Measurements from ENCODE around the gene DDR1. TPM values are rescaled to one million over a fixed set of nuclear protein-coding genes. Genes with fewer than 3 reads are reported as not detected.
"Not testable (repeated sequence)": the region's sequence is repeated elsewhere in the genome, so short reads cannot be mapped to it uniquely, and the experiment has no call there.

DDR1 gene
- total RNA-seq, 1 donor from 2014 or later, result 457 TPM

DNA sequence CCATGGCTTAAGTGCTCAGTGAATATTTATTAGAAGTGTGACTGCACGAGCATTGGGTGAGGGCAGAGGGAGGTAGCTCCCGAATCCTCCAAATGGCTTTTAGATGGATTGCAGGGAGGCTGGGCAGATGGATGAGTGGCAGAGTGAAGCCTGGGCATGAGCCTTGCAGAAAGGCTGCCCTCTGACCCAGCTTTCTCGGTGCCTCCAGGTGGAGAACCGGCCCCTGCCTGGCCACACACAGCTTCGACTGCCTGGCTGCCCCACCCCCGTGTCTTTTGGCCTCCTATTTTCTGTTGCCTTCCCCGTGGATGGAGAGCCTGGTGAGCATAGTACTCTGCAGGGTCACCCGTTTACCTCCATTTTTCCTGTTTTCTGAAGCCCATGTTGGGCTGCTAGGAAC, 33.2 kb downstream of the DDR1 start:
- DNase-seq (ENCODE audit: low spot score), result no peak

DNA sequence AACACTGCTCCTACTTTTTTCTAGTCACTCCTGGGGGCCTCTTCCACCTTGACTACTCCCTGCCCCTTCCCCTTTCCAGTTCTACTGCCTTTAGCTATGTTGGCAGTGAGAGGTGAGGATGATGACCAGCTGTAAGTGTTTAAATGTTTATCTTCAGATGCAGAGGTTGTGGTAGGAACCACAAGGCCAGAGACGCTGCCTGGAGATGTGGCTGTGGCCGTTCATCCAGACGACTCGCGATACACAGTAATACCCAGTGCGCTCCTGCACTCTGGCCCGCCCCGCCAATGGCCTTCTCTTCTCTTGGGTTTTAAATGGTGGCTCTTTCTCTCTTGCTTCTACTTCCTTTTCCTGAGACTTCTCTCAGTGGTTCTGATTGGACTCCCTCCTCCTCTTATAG, 34.4 kb downstream of the DDR1 start:
- no peak for DNase-seq (ENCODE audit: low spot score)

DNA sequence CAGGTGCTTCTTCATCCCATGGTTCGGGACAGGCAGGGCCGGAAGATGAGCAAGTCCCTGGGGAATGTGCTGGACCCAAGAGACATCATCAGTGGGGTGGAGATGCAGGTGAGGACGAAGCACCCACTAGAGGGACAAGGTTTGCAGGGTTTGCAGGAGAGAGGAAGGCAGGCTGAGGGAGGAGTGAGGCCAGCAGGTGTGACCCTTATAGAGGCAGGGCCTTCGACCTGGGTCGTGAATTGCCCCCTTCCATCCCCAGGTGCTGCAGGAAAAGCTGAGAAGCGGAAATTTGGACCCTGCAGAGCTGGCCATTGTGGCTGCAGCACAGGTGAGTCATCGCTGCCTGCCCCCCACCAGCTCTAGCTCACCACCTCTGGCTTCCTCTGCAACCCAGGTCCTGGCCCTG, 38.1 kb downstream of the DDR1 start:
- DNase-seq (ENCODE audit: low spot score), result no peak

DNA sequence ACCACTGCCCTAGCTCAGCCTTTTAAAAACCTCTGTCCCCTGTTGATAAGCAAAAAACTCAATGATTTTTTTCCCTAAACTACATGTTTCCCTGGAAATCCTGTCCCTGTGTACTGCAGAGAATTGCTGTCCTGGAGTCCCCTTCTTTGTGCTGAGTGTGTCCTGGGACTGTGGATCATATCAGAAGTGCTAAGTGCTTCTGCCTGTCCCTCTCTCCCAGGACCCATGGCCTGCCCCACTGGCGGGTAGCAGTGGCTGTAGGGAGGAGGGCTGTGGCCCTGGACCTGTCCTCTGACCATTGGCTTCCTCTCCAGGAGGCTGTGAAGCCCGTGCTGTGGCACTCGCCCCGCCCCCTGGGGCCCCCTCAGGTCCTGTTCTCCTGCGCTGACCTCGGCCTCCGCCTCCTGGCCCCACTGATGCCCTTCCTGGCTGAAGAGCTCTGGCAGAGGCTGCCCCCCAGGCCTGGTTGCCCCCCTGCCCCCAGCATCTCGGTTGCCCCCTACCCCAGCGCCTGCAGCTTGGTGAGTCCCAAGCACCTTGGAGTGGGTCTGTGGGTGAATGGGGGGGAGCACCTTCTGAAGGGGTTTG, 39.8 kb downstream of the DDR1 start:
- DNase-seq (ENCODE audit: low spot score), result not testable (repeated sequence)

DNA sequence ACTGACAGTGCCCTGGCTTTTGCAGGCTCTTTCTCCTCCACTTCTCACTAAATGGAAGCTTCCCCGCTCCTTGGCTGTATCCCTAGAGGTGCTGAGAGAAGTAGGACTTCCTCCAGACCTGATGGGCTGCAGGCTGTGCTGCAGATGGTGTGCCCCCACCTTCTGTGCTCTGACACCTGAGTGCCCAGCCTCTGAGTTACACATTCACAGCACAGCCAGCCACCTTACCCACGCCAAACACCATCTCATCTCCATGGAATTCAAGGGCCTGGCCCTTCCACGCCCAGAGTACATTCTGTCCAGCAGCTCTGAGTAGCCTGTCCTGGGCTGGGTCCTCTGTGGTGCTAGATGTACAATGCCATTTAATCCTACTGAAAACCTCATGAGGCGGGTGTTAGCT, 42.3 kb downstream of the DDR1 start:
- DNase-seq (ENCODE audit: low spot score), result peak; percentile 89

DNA sequence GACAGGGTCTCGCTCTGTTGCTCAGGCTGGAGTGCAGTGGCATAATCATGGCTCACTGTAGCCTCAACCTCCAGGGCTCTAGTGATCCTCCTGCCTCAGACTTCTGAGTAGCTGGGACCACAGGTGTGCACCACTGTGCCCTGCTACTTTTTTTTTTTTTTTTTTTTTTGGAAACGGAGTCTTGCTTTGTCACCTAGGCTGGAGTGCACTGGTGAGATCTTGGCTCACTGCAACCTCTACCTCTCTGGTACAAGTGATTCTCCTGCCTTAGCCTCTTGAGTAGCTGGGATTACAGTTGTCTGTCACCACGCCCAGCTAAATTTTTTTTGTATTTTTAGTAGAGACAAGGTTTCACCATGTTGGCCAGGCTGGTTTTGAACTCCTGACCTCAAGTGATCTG, 42.8 kb downstream of the DDR1 start:
- DNase-seq (ENCODE audit: low spot score), result not testable (repeated sequence)

DNA sequence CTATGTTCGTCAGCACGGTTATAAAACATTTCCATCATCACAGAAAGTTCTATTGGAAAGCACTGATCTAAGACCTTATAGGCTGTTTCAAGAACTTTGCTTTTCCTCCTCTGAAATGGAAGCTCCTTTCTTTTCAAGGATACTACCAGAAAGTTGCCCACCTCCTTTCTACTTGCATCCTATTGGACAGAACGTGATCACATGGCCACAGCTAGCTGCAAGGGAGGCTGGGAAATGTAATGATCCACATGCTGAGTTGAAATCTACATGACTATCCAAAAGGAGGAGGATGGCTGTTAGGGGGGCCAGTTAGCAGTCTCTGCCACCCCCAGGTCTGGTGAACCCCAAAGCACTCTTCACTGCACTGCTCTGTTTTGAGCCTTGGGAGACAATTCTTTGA, 44.4 kb downstream of the DDR1 start:
- DNase-seq (ENCODE audit: low spot score), result no peak

DNA sequence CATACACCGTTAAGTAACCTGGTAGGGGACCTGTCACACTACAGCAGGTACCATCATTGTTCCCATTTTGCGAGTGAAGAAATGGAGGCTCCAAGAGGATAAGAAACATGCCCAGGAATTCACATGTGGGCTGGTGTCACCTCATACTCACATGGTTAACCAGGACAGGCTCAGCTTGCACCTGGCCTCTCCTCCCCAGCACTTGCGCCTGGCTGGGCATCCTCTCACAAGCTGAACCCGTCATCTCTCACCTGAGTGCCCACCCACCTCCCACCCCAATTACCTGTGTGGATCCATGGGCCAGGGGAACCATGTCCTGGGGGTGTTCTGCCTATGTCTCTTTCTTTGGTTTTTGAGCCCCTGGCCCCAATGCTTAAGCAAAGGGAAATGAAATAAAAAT, 46.2 kb downstream of the DDR1 start:
- DNase-seq (ENCODE audit: low spot score), result no peak

DNA sequence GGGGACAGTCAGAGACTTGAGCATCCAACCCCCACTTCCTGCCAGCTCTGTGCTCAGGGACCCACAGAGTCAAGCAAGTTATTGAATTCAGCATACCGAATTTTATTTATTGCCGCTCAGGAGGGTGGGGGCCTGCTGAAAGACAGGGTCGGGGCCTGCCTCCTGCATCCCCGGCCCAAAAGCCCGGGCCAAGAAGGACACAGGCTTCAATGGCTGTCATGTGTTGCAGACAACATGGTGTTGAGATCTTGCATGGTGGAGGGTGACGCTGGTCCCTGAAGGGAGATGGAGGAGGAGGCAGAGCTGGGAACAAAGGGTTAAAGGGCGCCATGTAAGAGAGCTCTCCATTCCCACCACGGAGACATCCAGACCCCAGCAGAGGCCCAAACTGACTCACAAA, 47.0 kb downstream of the DDR1 start:
- no peak for DNase-seq (ENCODE audit: low spot score)

DNA sequence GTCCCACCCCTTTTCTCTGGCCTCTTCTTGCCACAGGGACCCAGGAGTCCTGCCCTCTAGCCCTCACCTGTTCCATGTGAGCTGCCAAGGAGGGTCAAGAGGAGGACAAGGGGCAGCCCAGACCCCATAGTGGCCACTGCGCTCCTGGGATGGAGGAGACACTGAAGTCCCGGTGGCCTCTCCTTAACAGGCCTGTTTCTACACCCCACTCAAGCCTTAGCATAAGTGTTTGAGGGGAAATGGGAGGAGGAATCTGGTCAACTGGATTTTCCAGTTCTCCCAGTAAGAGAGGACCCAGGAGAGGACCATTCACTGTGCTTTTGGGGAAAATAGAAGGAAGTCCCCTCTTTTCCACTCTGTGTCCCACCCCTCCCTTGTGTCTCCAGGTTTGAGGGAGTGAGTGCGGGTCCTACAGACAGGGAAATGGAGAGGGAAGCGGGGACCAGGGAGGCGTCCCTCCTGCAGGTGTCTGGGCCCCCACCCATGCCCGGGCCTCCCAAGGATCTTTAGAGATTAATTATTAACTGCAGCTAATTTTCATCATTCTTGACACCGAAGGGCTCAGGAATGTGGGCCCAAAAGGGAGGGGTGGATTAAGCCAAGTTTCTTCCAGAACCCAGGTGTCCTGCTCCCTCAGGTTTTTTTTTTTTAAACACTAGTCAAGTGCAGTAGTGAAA, 47.8 kb downstream of the DDR1 start, which contains the start of gene SFTA2:
Gene SFTA2 (minus strand): TSS at position 202 of the 677 bp plus-strand sequence. CDS start 74 bp downstream, at position 128.
- DNase-seq (ENCODE audit: low spot score), result peak; percentile 69

DNA sequence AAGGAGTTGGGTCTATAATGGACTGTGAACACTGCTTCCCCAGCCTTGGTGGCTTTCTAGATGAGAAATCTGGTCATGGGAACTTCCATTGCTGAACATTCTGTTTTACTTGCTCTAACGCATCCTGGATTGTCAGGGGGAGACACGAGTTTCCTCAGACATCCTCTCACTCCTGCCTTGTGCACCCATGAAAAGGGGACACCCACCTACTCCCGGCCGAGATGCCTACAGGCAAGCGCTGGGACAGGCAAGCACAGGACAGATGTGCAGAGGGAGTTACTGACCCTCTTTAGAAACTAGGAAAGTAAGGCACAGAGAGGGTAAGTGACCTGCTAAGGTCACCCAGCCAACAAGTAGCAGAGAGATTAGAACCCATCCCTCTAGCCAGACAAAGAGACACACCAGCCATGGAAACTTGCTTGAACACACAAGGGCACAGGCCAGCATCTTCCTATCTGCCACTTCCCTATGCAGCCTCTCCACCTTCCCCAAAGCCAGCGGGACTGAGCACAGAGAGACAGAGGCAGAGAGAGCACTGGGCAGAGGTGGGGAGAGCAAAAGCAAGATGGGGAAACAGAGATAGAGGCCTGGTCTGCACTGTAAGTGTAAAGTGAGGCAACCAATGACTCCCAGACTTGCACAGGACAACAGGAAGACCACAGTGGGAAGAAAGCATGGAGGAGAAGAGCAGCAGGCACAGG, 48.5 kb downstream of the DDR1 start:
- DNase-seq (ENCODE audit: low spot score), result no peak

DNA sequence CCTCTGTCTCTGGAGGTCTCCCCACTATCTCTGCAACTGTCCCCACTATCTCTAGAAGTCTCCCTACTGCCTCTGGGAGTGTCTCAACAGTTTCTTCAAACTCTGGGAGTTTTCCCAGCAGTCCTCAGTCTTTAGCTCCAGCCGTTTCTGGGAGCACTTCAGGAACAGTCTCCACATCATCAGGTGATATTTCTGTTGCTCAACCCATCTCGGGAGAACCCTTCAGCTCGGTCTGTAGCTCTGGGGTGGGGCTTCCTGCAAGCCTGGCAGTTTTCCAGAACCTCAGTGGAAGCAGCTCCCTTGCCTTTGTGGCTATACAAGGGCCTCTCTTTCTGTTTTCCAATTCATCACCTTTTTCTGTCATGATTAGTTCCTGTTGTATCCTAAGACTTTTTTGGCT, 50.7 kb downstream of the DDR1 start:
- no peak for DNase-seq (ENCODE audit: low spot score)

DNA sequence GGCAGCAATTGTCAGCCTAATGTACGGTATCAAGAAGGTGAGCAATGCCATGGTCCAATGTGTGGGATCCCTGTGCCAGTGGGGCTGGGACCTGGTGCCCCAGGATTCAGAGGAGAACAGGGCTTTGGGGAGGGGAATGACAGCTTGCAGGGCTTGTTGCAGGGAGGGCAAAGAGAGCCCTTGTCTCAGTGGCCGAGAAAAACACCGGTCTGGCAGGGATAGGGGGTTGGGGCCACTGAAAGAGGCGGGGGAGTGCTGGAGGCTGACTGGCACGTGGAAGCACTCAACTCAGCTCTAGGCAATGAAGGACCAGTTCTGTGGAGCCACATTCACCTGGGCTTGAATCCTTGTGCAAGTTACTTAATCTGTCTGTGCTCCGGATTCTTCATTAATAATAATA, 52.9 kb downstream of the DDR1 start:
- DNase-seq (ENCODE audit: low spot score), result no peak

DNA sequence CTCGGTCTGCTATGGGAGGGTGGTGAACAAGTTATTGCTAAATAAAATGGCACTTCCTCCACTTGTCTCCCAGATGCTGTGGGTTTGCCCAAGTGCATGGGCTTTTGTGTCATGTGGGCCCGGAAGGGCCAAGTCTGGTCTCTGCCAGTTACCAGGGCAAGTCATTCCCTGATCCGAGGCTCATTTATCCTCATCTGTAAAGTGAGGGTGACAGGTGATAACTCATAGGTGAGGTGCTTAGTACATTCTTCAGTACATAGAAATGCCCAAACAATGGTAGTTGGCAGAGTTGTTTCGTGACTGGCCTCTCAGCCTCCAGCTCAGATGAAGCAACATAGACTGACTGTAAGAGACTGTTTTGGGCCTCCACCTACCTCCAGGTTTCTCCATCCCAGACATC, 54.4 kb downstream of the DDR1 start:
- peak; percentile 57 for DNase-seq (ENCODE audit: low spot score)

DNA sequence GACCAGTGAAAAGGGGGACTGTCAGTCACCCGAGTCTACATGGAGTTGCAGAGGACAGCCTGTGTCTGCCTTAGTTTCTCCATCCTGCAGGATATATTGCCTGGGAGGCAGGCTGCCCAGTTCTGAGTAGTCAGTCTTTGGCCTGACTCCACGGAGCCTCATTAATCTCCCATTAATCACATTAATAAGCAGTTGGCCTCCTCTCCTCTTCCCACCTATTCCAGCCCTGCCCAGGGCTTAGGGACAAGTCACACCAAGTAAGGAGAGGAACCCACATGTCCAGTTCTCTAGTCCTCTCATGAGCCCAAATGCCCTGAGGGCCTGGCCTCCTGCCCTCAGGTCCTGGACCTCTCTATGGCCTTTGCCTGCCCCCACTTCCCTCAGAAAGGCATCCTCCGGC, 55.2 kb downstream of the DDR1 start:
- DNase-seq (ENCODE audit: low spot score), result peak; percentile 50

DNA sequence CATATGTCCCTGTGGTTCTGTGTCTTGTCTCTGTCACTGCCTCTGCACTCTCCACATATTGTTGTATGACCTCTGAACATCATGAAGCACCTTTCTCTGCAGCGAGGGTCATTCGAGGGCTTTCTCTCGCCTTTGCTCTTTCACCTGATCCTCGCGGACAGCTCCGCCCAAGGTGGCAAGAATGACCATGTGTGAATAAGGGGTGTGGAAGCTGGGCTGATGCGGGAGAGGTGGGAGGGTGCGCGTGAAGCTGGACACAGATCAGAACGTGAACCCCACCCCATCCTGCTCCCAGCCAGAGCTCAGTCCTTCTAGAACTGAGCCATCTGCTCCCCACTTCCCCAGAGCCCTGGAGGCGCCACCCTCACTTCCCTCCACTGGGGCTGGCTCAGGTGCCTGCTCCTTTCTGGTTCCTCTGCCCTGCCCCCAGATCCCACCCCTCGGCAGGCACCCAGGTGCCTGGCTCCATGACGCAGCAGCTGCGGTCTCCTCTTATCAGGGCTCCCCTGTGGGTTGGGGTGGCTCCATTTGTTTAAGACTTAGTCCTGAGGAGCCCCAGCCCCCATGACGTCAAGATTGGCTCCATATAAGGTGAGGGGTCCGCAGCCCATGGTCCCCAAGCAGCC, 56.2 kb downstream of the DDR1 start, which contains the start of gene MUCL3:
Gene MUCL3 (plus strand): TSS at position 613 of the 626 bp plus-strand sequence. CDS start 27 bp downstream, outside the sequence.
- peak; percentile 48 for DNase-seq (ENCODE audit: low spot score)

DNA sequence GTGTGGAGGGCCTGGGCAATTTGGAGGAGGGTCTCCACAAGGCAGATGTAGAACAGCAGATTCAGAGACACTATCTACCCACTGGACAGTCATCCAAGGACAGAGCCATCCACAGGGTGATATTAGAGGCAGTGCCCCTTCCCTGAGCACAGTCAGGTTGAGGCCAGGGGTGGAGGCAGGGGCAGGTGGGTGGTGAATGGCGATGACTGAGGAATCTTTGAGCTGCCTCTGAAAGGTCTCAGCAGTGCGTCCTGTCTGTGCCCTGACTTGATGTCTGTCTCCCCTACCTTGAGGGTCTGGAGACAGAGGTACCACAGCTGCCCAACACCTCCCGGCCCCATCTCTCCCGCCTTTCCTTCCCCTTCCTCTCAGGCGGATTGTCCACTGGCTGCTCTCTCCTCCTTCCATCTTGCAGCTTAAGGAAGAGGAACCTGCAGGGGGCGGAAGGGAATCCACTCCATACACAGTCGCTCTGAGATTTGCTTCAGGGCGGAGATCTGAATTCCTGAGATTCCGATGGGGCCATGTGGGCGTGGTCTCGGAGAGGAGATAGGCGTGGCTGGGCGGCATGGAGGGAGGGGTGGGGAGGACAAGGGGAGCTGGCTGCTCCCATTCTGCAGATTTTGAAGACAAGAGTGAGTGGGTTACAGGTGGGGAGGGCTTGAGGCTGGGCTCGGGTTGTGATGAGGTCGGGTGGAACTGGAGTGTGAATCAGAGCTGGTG, 58.2 kb downstream of the DDR1 start:
- peak; percentile 90 for DNase-seq (ENCODE audit: low spot score)

DNA sequence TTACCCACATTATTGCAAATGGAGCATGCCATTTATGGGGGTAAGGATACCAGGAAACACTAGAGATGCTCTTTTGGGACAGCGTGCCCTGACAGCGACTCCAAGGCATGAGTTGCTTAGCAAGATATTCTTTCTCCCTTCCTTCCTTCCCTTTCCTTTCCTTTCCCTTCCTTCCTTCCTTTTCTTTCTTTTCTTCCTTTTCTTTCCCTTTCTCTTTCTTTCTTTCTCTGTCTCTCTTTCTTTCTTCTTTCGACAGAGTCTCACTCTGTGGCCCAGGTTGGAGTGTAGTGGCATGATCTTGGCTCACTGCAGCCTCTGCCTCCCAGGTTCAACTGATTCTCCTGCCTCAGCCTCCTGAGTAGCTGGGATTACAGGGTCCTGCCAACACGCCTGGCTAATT, 59.7 kb downstream of the DDR1 start:
- no peak for DNase-seq (ENCODE audit: low spot score)

DNA sequence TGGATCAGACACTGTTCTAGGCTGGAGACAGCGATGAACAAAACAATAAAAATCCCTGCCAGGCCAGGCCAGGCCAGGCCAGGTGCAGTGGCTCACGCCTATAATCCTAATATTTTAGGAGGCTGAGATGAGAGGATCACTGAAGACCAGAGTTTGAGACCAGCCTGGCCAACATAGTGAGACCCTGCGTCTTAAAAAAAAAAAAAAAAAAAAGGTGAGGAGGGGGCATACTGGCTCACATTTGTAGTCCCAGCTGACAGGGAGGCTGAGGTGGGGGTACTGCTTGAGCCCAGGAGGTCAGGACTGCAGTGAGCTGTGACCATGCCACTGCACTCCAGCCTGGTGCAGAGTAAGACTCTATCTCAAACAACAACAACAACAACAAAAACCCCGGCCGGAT, 61.0 kb downstream of the DDR1 start:
- DNase-seq (ENCODE audit: low spot score), result no peak

DNA sequence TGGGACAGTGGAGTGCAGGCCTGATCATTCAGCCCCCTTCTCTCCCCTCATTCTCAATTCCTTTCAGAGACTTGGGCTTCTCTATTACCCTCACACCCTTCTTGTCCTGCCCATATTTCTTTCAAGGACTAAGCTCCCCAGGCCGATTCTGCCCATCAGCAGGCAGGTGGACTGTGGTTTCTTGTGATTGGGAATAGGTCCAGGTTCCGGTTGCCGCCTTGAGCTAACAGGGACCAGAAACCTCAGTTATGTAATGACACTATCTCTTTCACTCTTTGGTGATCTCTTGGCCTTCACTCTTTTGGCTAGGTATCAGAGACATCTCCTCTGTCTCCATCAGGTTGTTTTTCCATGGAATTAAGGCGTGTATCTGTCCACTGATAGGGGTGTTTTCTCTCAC, 62.9 kb downstream of the DDR1 start:
- DNase-seq (ENCODE audit: low spot score), result peak; percentile 80

DNA sequence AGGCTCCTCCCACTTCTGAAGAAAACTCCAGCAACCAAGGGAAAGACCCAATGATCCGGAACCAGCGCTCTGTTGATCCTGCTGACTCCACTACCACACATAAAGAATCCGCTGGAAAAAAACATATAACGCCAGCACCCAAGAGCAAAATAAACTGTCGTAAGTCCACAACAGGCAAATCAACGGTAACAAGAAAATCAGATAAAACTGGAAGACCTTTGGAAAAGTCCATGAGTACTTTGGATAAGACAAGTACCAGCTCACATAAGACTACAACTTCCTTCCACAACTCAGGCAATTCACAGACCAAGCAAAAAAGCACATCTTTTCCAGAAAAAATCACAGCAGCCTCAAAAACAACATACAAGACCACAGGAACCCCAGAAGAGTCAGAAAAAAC, 64.5 kb downstream of the DDR1 start:
- no peak for DNase-seq (ENCODE audit: low spot score)

Measured in mucosa of gallbladder (tissue), 1 donor.